Keratinocyte (primary cell): ENCODE data around the gene NME3. TPM values are rescaled to one million over a fixed set of nuclear protein-coding genes. Genes with fewer than 3 reads are reported as not detected.

ENCODE experiments used
- DNase-seq: peaks from one replicate; pipeline ENCODE4 v3.0.0-alpha.2; 2011; ENCODE audit warnings: low read depth, missing footprints, low spot score
- FAIRE-seq: peaks from 2 replicates; lab custom pipeline; 2011; peaks lifted over from hg19 to GRCh38; lab: Jason Lieb, UNC
- H2AFZ ChIP-seq: 2 replicates; pipeline ENCODE4 v1.6.0; 2012; ENCODE audit warnings: low read length, control low read depth, inconsistent platforms; ENCODE audit not compliant: control insufficient read depth
- H3K27ac ChIP-seq: 2 replicates; pipeline ENCODE4 v1.5.1; 2011; ENCODE audit warnings: low read length; ENCODE audit not compliant: control insufficient read depth, insufficient read depth
- H3K27me3 ChIP-seq: 3 replicates; pipeline ENCODE4 v1.6.0; 2011; ENCODE audit warnings: low read length; ENCODE audit not compliant: control insufficient read depth, insufficient read depth; ENCODE audit errors: extremely low read depth
- H3K36me3 ChIP-seq, 2 experiments: 2 replicates in 1 of 2; 3 replicates in 1 of 2; pipeline ENCODE4 v1.5.1; 2011; ENCODE audit warnings: low read length in 2 of 2, mild to moderate bottlenecking in 1 of 2; ENCODE audit not compliant: control insufficient read depth in 2 of 2, insufficient read depth in 2 of 2; ENCODE audit errors: extremely low read depth in 1 of 2
- H3K4me1 ChIP-seq: 3 replicates; pipeline ENCODE4 v1.5.1; 2011; ENCODE audit warnings: low read length; ENCODE audit not compliant: control insufficient read depth, insufficient read depth; ENCODE audit errors: extremely low read depth
- H3K4me2 ChIP-seq: 3 replicates; pipeline ENCODE4 v1.6.0; 2011; ENCODE audit warnings: low read depth, low read length; ENCODE audit not compliant: control insufficient read depth, insufficient read depth; ENCODE audit errors: extremely low read depth
- H3K4me3 ChIP-seq, 3 experiments: fragments of 200-600 bp in 1 of 3; sonication (generic) in 1 of 3; 2 replicates in 2 of 3; 3 replicates in 1 of 3; pipeline ENCODE4 v1.5.1; 2011 to 2016; ENCODE audit warnings: low read length in 3 of 3, mild to moderate bottlenecking in 3 of 3, control low read depth in 2 of 3, inconsistent platforms in 1 of 3, low read depth in 1 of 3, mixed read lengths in 1 of 3, mixed run types in 1 of 3, moderate library complexity in 1 of 3; ENCODE audit not compliant: control insufficient read depth in 2 of 3, insufficient read depth in 2 of 3; ENCODE audit errors: extremely low read depth in 1 of 3
- H3K79me2 ChIP-seq: 2 replicates; pipeline ENCODE4 v1.6.0; 2012; ENCODE audit warnings: low read length; ENCODE audit not compliant: control insufficient read depth, insufficient read depth
- H3K9ac ChIP-seq: 3 replicates; pipeline ENCODE4 v1.6.0; 2011; ENCODE audit warnings: low read length; ENCODE audit not compliant: control insufficient read depth, insufficient read depth; ENCODE audit errors: extremely low read depth
- H3K9me1 ChIP-seq: 3 replicates; pipeline ENCODE4 v1.6.0; 2011; ENCODE audit warnings: low read length; ENCODE audit not compliant: control insufficient read depth, insufficient read depth; ENCODE audit errors: extremely low read depth
- H3K9me3 ChIP-seq: 2 replicates; pipeline ENCODE4 v1.5.1; 2012; ENCODE audit warnings: low read depth, low read length; ENCODE audit not compliant: control insufficient read depth
- H4K20me1 ChIP-seq: 3 replicates; pipeline ENCODE4 v1.6.0; 2011; ENCODE audit warnings: low read length; ENCODE audit not compliant: control insufficient read depth, insufficient read depth; ENCODE audit errors: extremely low read depth
- CTCF ChIP-seq, 3 experiments: IDR thresholded peaks in 1 of 3; conservative IDR thresholded peaks in 1 of 3; optimal IDR thresholded peaks in 1 of 3; 2 replicates in 2 of 3; 3 replicates in 1 of 3; pipeline versions ENCODE3 to v1.5.1; 2011; ENCODE audit warnings: low read length in 3 of 3, mild to moderate bottlenecking in 3 of 3, moderate library complexity in 2 of 3, control low read depth in 1 of 3, inconsistent platforms in 1 of 3; ENCODE audit not compliant: insufficient read depth in 2 of 3; ENCODE audit errors: extremely low read depth in 1 of 3
- EZH2 ChIP-seq: IDR thresholded peaks from one replicate; pipeline ENCODE4 v1.6.1; 2012; ENCODE audit warnings: inconsistent platforms, mild to moderate bottlenecking, low read length, moderate library complexity
- dilution Hi-C: fragments of 300-500 bp; cut with MboI; formaldehyde crosslinking; loops from one replicate; pipeline ENCODE4 v1.7.0; 2020; ENCODE audit warnings: low sequenced_read_pairs; ENCODE audit not compliant: extremely low pct_ligation_motif_present
- polyA plus RNA-seq, 5 experiments: library from polyadenylated mRNA; depleted of rRNA in 3 of 5; stranded (reverse) in 3 of 5; stranded (forward) in 1 of 5; unstranded in 1 of 5; fragments of >200 nt; gene quantifications; 1 replicate in 1 of 5; 2 replicates in 3 of 5; 3 replicates in 1 of 5; pipeline versions ENCODE4 v1.2.1 to v1.2.3, GENCODE V29; 2011 to 2012; ENCODE audit warnings: missing spikeins in 2 of 5, low read depth in 1 of 5, low replicate concordance in 1 of 5

Gene NME3
- polyA plus RNA-seq, 1 donor (not counting 4 experiments of a cell fraction or from before 2014, with no cell fraction given), result 10.1 TPM

DNA sequence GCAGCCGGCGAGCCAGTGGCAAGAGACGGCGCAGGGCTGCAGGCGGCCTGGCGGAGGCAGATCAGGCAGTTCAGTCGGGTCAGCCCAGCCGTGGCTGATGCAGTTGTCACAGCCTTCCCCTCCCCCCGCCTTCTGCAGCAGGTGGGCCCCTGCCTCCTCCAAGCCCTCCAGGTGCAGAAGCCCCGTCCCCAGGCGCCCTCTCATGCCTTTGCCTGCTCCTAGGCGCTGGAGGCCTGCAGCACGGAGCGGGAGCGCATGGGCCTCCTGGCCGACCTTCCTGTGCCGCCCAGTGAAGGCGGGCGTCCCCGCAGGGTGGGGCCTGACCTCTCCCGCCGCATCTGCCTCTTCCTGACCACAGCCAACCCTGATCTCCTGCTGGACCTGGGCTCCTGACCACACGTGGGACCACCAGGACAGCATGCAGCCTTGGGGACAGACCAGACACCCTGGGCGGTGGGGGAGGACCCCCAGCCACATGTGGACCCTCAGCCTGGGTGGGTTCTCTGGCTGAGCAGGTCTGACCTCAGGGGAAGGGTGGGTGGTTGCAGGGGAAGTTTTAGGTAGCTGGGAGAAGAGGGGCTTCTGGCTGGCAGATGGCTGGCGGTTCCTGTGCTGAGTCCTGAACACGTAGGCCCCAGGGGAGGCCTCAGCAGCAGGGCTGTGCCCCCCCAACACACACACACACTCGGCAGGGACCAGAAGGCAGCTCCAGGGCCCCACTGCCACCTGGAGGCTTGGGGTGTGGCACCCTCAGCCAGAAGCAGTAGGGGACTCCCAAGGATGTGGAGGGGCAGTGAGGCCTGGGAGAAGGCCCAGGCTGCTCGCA lies 4.7 kb upstream of the NME3 start:
- Histone ChIP-seq H3K27ac (no peak overlapping the region), H3K4me2 (no peak overlapping the region), H3K27me3 (no peaks in the 10 kb centered on the region), H3K4me3 (no peak overlapping the region), H3K4me1 (peaks cover 19% of the 10 kb centered on the region), H3K79me2 (peaks cover 33% of the 10 kb centered on the region), H3K36me3 (peaks cover 3 to 16% of the 10 kb centered on the region in 2 experiments), H3K9me3 (no peaks in the 10 kb centered on the region), H2AFZ (no peak overlapping the region), H4K20me1 (peaks cover 2% of the 10 kb centered on the region), H3K9me1 (peaks cover 2% of the 10 kb centered on the region), H3K9ac (no peak overlapping the region)
- no peak for TF ChIP-seq EZH2
- no peak for TF ChIP-seq CTCF (optimal IDR thresholded peaks at IDR 0.05 in 1 of 3, IDR thresholded peaks at IDR 0.05 in 1 of 3, conservative IDR thresholded peaks at IDR 0.05 in 1 of 3; ENCODE audit: extremely low read depth in 1 of 3, insufficient read depth in 2 of 3, low read length in 3 of 3)
- dilution Hi-C loops, result no loop called here
- FAIRE-seq (no peak), DNase-seq (no peak)

DNA sequence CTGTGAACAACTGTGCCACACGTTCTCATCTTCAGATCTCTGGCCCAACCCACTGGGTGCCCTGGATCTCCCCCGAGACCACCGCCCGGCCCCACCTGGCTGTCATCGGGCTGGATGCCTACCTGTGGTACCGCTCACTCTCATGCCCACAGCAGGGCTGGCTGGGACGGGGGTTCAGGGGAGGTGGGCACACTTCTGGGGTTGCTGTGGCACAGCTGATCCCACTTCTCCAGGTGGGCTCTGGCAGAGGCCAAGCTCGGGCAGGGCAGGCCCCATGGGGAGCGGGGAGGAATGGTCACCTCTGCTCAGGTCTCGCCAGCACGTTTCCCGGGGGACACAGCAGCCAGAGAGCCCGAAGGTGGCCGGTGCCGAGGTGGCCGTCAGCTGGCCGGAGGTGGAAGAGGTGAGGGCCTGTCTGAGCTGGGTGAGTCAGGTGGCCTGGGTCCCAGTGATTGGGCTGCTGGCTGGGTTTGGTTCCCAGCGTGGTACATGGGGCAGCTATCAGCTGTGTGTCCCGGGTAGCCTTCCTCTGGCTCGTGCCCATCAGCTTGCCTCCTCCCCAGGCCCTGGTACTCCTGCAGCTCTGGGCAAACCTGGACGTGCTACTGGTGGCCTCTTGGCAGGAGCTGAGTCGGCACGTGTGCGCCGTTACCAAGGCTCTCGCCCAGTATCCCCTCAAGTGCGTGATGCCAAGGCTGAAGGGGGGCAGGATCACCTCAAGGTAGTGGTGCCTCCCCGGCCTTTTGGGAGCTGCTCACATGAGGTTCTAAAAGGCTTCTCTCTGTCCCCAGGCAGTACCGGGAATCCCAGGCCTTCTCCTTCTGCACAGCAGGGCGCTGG lies 3.9 kb upstream of the NME3 start:
- dilution Hi-C loops, result no loop called here
- H3K27me3 ChIP-seq, result no peaks in the 10 kb centered on the region
- H3K9me3 ChIP-seq, result no peaks in the 10 kb centered on the region
- no peaks in the 10 kb centered on the region for H3K9me1 ChIP-seq
- no peak overlapping the region for H3K4me2 ChIP-seq
- peaks cover 32% of the 10 kb centered on the region for H3K79me2 ChIP-seq
- no peak overlapping the region for H3K27ac ChIP-seq
- DNase-seq (no peak), FAIRE-seq (no peak)
- H3K4me1 ChIP-seq, result peaks cover 20% of the 10 kb centered on the region
- H3K9ac ChIP-seq, result no peak overlapping the region
- no peak overlapping the region for H2AFZ ChIP-seq
- no peak overlapping the region for H3K4me3 ChIP-seq
- peaks cover 3 to 15% of the 10 kb centered on the region in 2 experiments for H3K36me3 ChIP-seq
- peaks cover 2% of the 10 kb centered on the region for H4K20me1 ChIP-seq
- no peak for TF ChIP-seq CTCF (optimal IDR thresholded peaks at IDR 0.05 in 1 of 3, IDR thresholded peaks at IDR 0.05 in 1 of 3, conservative IDR thresholded peaks at IDR 0.05 in 1 of 3; ENCODE audit: extremely low read depth in 1 of 3, insufficient read depth in 2 of 3, low read length in 3 of 3)
- no peak for TF ChIP-seq EZH2
